GM12878 (cell line): ENCODE data around the gene RIC3. TPM values are rescaled to one million over a fixed set of nuclear protein-coding genes. Genes with fewer than 3 reads are reported as not detected.

Source experiments
- ATAC-seq: fragments of 200-7000 bp; cut with Tn5 transposase; 3 replicates; pipeline ENCODE4 v1.9.1; 2020; ENCODE audit warnings: mild to moderate bottlenecking, moderate library complexity
- BruUV-seq: library from RNA; stranded (reverse); fragments of 400-500 nt; replicated peaks from 2 replicates; lab custom pipeline; 2021; lab: Mats Ljungman, UMichigan
- CTCF ChIA-PET: fragments of 300-600 bp; sonication (Branson Sonifier 250); formaldehyde crosslinking; extraction: SDS; loops from one replicate; lab custom pipeline; 2021; ENCODE audit warnings: inconsistent platforms; lab: Yijun Ruan, JAX
- POLR2A ChIA-PET: fragments of 350-600 bp; formaldehyde crosslinking; extraction: SDS; loops from one replicate; lab custom pipeline; 2021; ENCODE audit warnings: inconsistent platforms; lab: Charles Lee
- RAD21 ChIA-PET: fragments of 300-600 bp; sonication (Branson Sonifier 250); formaldehyde crosslinking; loops from one replicate; lab custom pipeline; 2023; ENCODE audit warnings: antibody characterized with exemption; ENCODE audit not compliant: unreplicated experiment; lab: Charles Lee
- SMC1A ChIA-PET: fragments of 300-600 bp; sonication (Branson Sonifier 250); formaldehyde crosslinking; loops from one replicate; lab custom pipeline; 2023; ENCODE audit not compliant: unreplicated experiment, uncharacterized antibody; lab: Charles Lee
- DNase-seq: peaks from one replicate; pipeline ENCODE4 v3.0.0-alpha.2; 2011; ENCODE audit warnings: low read depth, low spot score
- FAIRE-seq: peaks from 3 replicates; lab custom pipeline; 2011; peaks lifted over from hg19 to GRCh38; lab: Jason Lieb, UNC
- H2AFZ ChIP-seq: 2 replicates; pipeline ENCODE4 v1.6.0; 2011; ENCODE audit warnings: low read depth, low read length, control low read depth; ENCODE audit not compliant: control insufficient read depth
- H3K27ac ChIP-seq: 2 replicates; pipeline ENCODE4 v1.5.1; 2011; ENCODE audit warnings: control low read depth; ENCODE audit not compliant: control insufficient read depth, insufficient read depth
- H3K27me3 ChIP-seq, 2 experiments: replicated peaks in 1 of 2; 2 replicates each; pipeline versions ENCODE4 v1.6.0 to v1.6.1; 2011; ENCODE audit warnings: low read length in 1 of 2; ENCODE audit not compliant: control insufficient read depth in 2 of 2, insufficient read depth in 2 of 2
- H3K36me3 ChIP-seq, 2 experiments: 2 replicates each; pipeline ENCODE4 v1.5.1; 2011; ENCODE audit warnings: low read length in 1 of 2; ENCODE audit not compliant: control insufficient read depth in 2 of 2, insufficient read depth in 2 of 2
- H3K4me1 ChIP-seq: 2 replicates; pipeline ENCODE4 v1.6.1; 2011; ENCODE audit warnings: mild to moderate bottlenecking, low read length, moderate library complexity, mixed read lengths; ENCODE audit not compliant: control insufficient read depth, insufficient read depth
- H3K4me2 ChIP-seq: 2 replicates; pipeline ENCODE4 v1.6.0; 2011; ENCODE audit warnings: control low read depth; ENCODE audit not compliant: control insufficient read depth, insufficient read depth
- H3K4me3 ChIP-seq: fragments of 200-600 bp; sonication (generic); 2 replicates; pipeline ENCODE4 v1.5.1; 2016
- H3K79me2 ChIP-seq: 2 replicates; pipeline ENCODE4 v1.6.0; 2011; ENCODE audit warnings: low read length; ENCODE audit not compliant: control insufficient read depth, insufficient read depth
- H3K9ac ChIP-seq: 2 replicates; pipeline ENCODE4 v1.8.0; 2011; ENCODE audit warnings: low read length, control low read depth, mixed read lengths; ENCODE audit not compliant: control insufficient read depth, insufficient read depth
- H3K9me3 ChIP-seq: replicated peaks from 3 replicates; pipeline ENCODE4 v1.5.1; 2011; ENCODE audit warnings: mild to moderate bottlenecking, low read length; ENCODE audit not compliant: control insufficient read depth, insufficient read depth
- H4K20me1 ChIP-seq: 2 replicates; pipeline ENCODE4 v1.6.0; 2011; ENCODE audit not compliant: control insufficient read depth, insufficient read depth
- CTCF ChIP-seq, 3 experiments: IDR thresholded peaks in 2 of 3; conservative IDR thresholded peaks in 1 of 3; 2 replicates each; pipeline ENCODE4 v1.5.1; 2011; ENCODE audit warnings: low read depth in 3 of 3, low read length in 3 of 3, mild to moderate bottlenecking in 3 of 3, control low read depth in 2 of 3, moderate library complexity in 2 of 3, inconsistent platforms in 1 of 3, mixed read lengths in 1 of 3; ENCODE audit not compliant: control insufficient read depth in 2 of 3, insufficient read depth in 1 of 3; ENCODE audit errors: extremely low read depth in 1 of 3
- EZH2 ChIP-seq: IDR thresholded peaks from 2 replicates; pipeline ENCODE4 v1.6.1; 2012; ENCODE audit warnings: low read depth, mild to moderate bottlenecking, control low read depth, inconsistent platforms, low read length, borderline replicate concordance; ENCODE audit not compliant: control insufficient read depth
- NFYB ChIP-seq: IDR thresholded peaks from 2 replicates; pipeline ENCODE4 v1.6.1; 2011; ENCODE audit warnings: low read depth, mild to moderate bottlenecking, low read length, improper control_type of control experiment, moderate library complexity; ENCODE audit not compliant: insufficient read depth
- PAX5 ChIP-seq: IDR thresholded peaks from 2 replicates; pipeline ENCODE4 v1.6.1; 2011; ENCODE audit warnings: low read depth, low read length, borderline replicate concordance
- RAD21 ChIP-seq: IDR thresholded peaks from 2 replicates; pipeline ENCODE4 v1.6.1; 2011; ENCODE audit warnings: mild to moderate bottlenecking, low read depth, low read length, moderate library complexity; ENCODE audit not compliant: insufficient read depth
- WGBS: methylation state at CpG from one replicate; pipeline ENCODE4 v1.1.6; 2016; ENCODE audit warnings: low lambda C conversion rate; ENCODE audit not compliant: insufficient replicate concordance, insufficient coverage; ENCODE audit errors: missing lambda C conversion rate; 5-methylcytosine and 5-hydroxymethylcytosine counted together
- in situ Hi-C: fragments of 300-500 bp; cut with MboI; formaldehyde crosslinking; loops from 9 replicates; pipeline ENCODE4 v1.14.3; 2018; ENCODE audit warnings: mixed read lengths
- intact Hi-C: fragments of 100-400 bp; cut with micrococcal nuclease; formaldehyde crosslinking; loops from one replicate; pipeline ENCODE4 v1.14.2; 2022; ENCODE audit not compliant: unreplicated experiment
- polyA plus RNA-seq, 11 experiments: library from polyadenylated mRNA; depleted of rRNA in 4 of 11; unstranded in 6 of 11; stranded (reverse) in 5 of 11; fragments of >200 nt; fragmentation: Nextera tagmentation in 4 of 11; fragmentation: Illumina TruSeq in 1 of 11; extraction: Ambion mirVana in 4 of 11; extraction: Trizol in 1 of 11; gene quantifications; 1 replicate in 1 of 11; 2 replicates in 10 of 11; pipeline versions ENCODE4 v1.2.1 to v1.2.3, GENCODE V29; 2011 to 2016; ENCODE audit warnings: inconsistent platforms in 2 of 11, missing spikeins in 2 of 11, low read depth in 1 of 11
- total RNA-seq, 4 experiments: library from RNA; depleted of rRNA in 3 of 4; stranded (reverse); fragments of >200 nt in 3 of 4; fragmentation: Illumina TruSeq in 1 of 4; extraction: Trizol in 1 of 4; gene quantifications; 2 replicates each; pipeline versions ENCODE4 v1.2.1 to v1.2.3, GENCODE V29; 2013 to 2021

RIC3 gene
- total and polyA plus RNA-seq, 10 of the 15 experiments (the other 5 are each of a cell fraction or from before 2014, with no cell fraction given) = 0.90 to 8.9 (median 2.2) TPM

- SMC1A ChIA-PET = interaction anchor here (0.8 to 3.7 kb wide), 4 partner anchors 9 to 84 kb away, joined by 3 to 19 read pairs (median 4); no protein-coding TSS in a partner anchor
- RAD21 ChIA-PET = interaction anchor here (0.8 to 2.5 kb wide), 4 partner anchors 9 to 84 kb away, joined by 3 to 14 read pairs (median 5); no protein-coding TSS in a partner anchor
- intact Hi-C loops (loop anchor here (10.0 kb wide), 1 partner anchor 196 kb away; no protein-coding TSS in a partner anchor), in situ Hi-C loops (no loop called here)
- no peaks in the 10 kb centered on the region for H3K9me3 ChIP-seq
- H3K4me2 ChIP-seq = no peak overlapping the region
- H3K27ac ChIP-seq = no peak overlapping the region
- TF ChIP-seq RAD21 = 0 out of 2 replicates have a peak, but pooled peaks have one; percentile 25
- peak; percentile 29 to 37 (median 31); a peak in 3 of 6 replicates for TF ChIP-seq CTCF (IDR thresholded peaks at IDR 0.05 in 2 of 3, conservative IDR thresholded peaks at IDR 0.05 in 1 of 3; ENCODE audit: control insufficient read depth in 2 of 3, extremely low read depth in 1 of 3, insufficient read depth in 1 of 3, low read depth in 3 of 3, low read length in 3 of 3)
- TF ChIP-seq PAX5 = no peak
- no peak for TF ChIP-seq EZH2
- TF ChIP-seq NFYB = no peak
- no TSS peak for BruUV-seq
- no peaks in the 10 kb centered on the region for H3K4me1 ChIP-seq
- no peaks in the 10 kb centered on the region for H3K36me3 ChIP-seq
- H3K79me2 ChIP-seq = no peaks in the 10 kb centered on the region
- no peak overlapping the region for H3K4me3 ChIP-seq
- FAIRE-seq = no peak
- 33% methylated on average over 5 of the region's 5 CpGs for WGBS
- ATAC-seq = no peak; the same call in 2 of the 3 replicates
- H4K20me1 ChIP-seq = no peaks in the 10 kb centered on the region
- no peak for DNase-seq
- no peak overlapping the region for H2AFZ ChIP-seq
- POLR2A ChIA-PET = no interaction called here
- H3K9ac ChIP-seq = no peak overlapping the region
- CTCF ChIA-PET = interaction anchor here (0.6 to 7.6 kb wide), 15 partner anchors 8 to 117 kb away, joined by 3 to 64 read pairs (median 4); no protein-coding TSS in a partner anchor
- H3K27me3 ChIP-seq = no peaks in the 10 kb centered on the region; a peak in 2 of 4 replicates
Observed at GRCh38 chr11:8090756-8091155, 78.1 kb downstream of the RIC3 start.
